Stomach (tissue), 9 donors: Measurements from ENCODE around the gene NRP2. TPM values are rescaled to one million over a fixed set of nuclear protein-coding genes. Genes with fewer than 3 reads are reported as not detected.
A peak's percentile ranks its signal among the peaks of the same experiment; 100 is the strongest.

Experiments
- DNase-seq, 2 donors: peaks; one replicate each; pipeline versions ENCODE4 v3.0.0 to v3.0.0-alpha.2; 2013 to 2019
- H3K27ac ChIP-seq, 5 donors: fragments of 200-600 bp in 4 of 5; sonication (generic) in 4 of 5; one replicate each; pipeline ENCODE4 v1.5.1; 2013 to 2019; ENCODE audit warnings: mild to moderate bottlenecking in 1 of 5, moderate library complexity in 1 of 5
- H3K27me3 ChIP-seq, 3 donors: fragments of 200-600 bp; sonication (generic); one replicate each; pipeline ENCODE4 v1.5.1; 2017 to 2019; ENCODE audit warnings: mixed run types in 1 of 3
- H3K36me3 ChIP-seq, 4 donors: fragments of 200-600 bp; sonication (generic); 1 replicate in 3 of 4; 2 replicates in 1 of 4; pipeline ENCODE4 v1.5.1; 2016 to 2019
- H3K4me1 ChIP-seq, 4 donors: fragments of 200-600 bp; sonication (generic); one replicate each; pipeline ENCODE4 v1.5.1; 2016 to 2019
- H3K4me3 ChIP-seq, 4 donors: fragments of 200-600 bp; sonication (generic) in 3 of 4; one replicate each; pipeline ENCODE4 v1.5.1; 2016 to 2019; ENCODE audit warnings: mild to moderate bottlenecking in 1 of 4
- H3K9me3 ChIP-seq, 4 donors: fragments of 200-600 bp; sonication (generic); one replicate each; pipeline ENCODE4 v1.5.1; 2016 to 2019
- CTCF ChIP-seq, 7 experiments: fragments of 450-650 bp in 4 of 7; fragments of 200-600 bp in 3 of 7; sonication (generic) in 3 of 7; IDR thresholded peaks; one replicate each; pipeline ENCODE4 v1.5.1; 2016 to 2019; ENCODE audit warnings: antibody characterized with exemption in 7 of 7, control low read depth in 2 of 7, mild to moderate bottlenecking in 1 of 7
- EP300 ChIP-seq: sonication (generic); formaldehyde crosslinking; IDR thresholded peaks from one replicate; pipeline ENCODE4 v1.6.1; 2017; ENCODE audit warnings: antibody characterized with exemption
- POLR2A ChIP-seq, 4 donors: fragments of 450-650 bp; IDR thresholded peaks; one replicate each; pipeline ENCODE4 v1.6.1; 2016; ENCODE audit warnings: antibody characterized with exemption in 4 of 4, control low read depth in 2 of 4, mild to moderate bottlenecking in 1 of 4, moderate library complexity in 1 of 4
- POLR2AphosphoS5 ChIP-seq, 3 donors: sonication (generic); formaldehyde crosslinking; IDR thresholded peaks; one replicate each; pipeline ENCODE4 v1.6.1; 2016; ENCODE audit warnings: antibody characterized with exemption in 3 of 3
- WGBS, 5 donors: extraction: QIAGEN DNeasy Blood & Tissue Kit in 3 of 5; methylation state at CpG; one replicate each; pipeline versions ENCODE4 v1.1.5 to v1.1.7; 2013 to 2018; 5-methylcytosine and 5-hydroxymethylcytosine counted together
- intact Hi-C: fragments of 100-400 bp; cut with DNase I; formaldehyde crosslinking; loops from one replicate; pipeline ENCODE4 v1.15.1; 2023; ENCODE audit warnings: low total_unique reads
- polyA plus RNA-seq, 3 donors: library from polyadenylated mRNA; stranded (reverse); fragments of 200-250 nt; gene quantifications; one replicate each; pipeline ENCODE4 v1.2.3, GENCODE V29; 2013
- total RNA-seq, 5 donors: library from RNA; depleted of rRNA; stranded (reverse); fragments of >200 nt; gene quantifications; one replicate each; pipeline versions ENCODE4 v1.1.0 to v1.2.3, GENCODE V29; 2014 to 2016
- donor health status: healthy with polysubstance abuse.
- donor health status: Bipolar disorder and iron deficiency.
- donor health status: healthy.

Gene NRP2
- total and polyA plus RNA-seq, 8 donors = 0.92 to 166 (median 31.6) TPM

GRCh38 chr2:205715831-205716525, 33.7 kb downstream of the NRP2 start:
- no peak overlapping the region for H3K4me3 ChIP-seq
- no peaks in the 10 kb centered on the region for H3K27me3 ChIP-seq
- no peaks in the 10 kb centered on the region for H3K9me3 ChIP-seq
- 72 to 85% (median 81%) methylated on average over 20 of the region's 20 CpGs for WGBS, 5 donors
- H3K27ac ChIP-seq = peak overlapping the region in 3 of 5 donors; percentile 21 to 87 (median 71)
- TF ChIP-seq POLR2AphosphoS5 (IDR thresholded peaks at IDR 0.05) (no peak), POLR2A (IDR thresholded peaks at IDR 0.05) (no peak), EP300 (no peak), CTCF (IDR thresholded peaks at IDR 0.05) (no peak)
- DNase-seq = no peak
- intact Hi-C loops = no loop called here
- peaks cover 5 to 90% (median 53%) of the 10 kb centered on the region in 4 donors for H3K4me1 ChIP-seq
- H3K36me3 ChIP-seq = no peaks in the 10 kb centered on the region

- 62 to 77% (median 70%) methylated on average over 10 of the region's 10 CpGs for WGBS, 5 donors
- Histone ChIP-seq H3K27ac (peak overlapping the region in 4 of 5 donors; percentile 13 to 87 (median 38)), H3K4me1 (peaks cover 6 to 87% (median 56%) of the 10 kb centered on the region in 4 donors), H3K27me3 (no peaks in the 10 kb centered on the region), H3K4me3 (no peak overlapping the region), H3K36me3 (peaks cover 0 to 10% (median 3%) of the 10 kb centered on the region in 4 donors), H3K9me3 (no peaks in the 10 kb centered on the region)
- intact Hi-C loops = no loop called here
- no peak for DNase-seq
- TF ChIP-seq POLR2A (IDR thresholded peaks at IDR 0.05) (no peak), POLR2AphosphoS5 (IDR thresholded peaks at IDR 0.05) (no peak), EP300 (no peak), CTCF (IDR thresholded peaks at IDR 0.05) (no peak)
Observed at GRCh38 chr2:205717175-205717846, 35.0 kb downstream of the NRP2 start.

GRCh38 chr2:205717999-205718398, 35.7 kb downstream of the NRP2 start:
- DNase-seq = no peak
- Histone ChIP-seq H3K36me3 (peaks cover 0 to 17% (median 10%) of the 10 kb centered on the region in 4 donors), H3K4me3 (no peak overlapping the region), H3K9me3 (no peaks in the 10 kb centered on the region), H3K27ac (peak overlapping the region in 3 of 5 donors; percentile 10 to 87 (median 59)), H3K27me3 (no peaks in the 10 kb centered on the region), H3K4me1 (peaks cover 6 to 80% (median 53%) of the 10 kb centered on the region in 4 donors)
- TF ChIP-seq POLR2A (IDR thresholded peaks at IDR 0.05) (no peak), EP300 (no peak), CTCF (IDR thresholded peaks at IDR 0.05) (no peak), POLR2AphosphoS5 (IDR thresholded peaks at IDR 0.05) (no peak)
- intact Hi-C loops = no loop called here
- WGBS, 5 donors = 80 to 89% (median 83%) methylated on average over 3 of the region's 3 CpGs

- Histone ChIP-seq H3K27me3 (no peaks in the 10 kb centered on the region), H3K4me3 (no peak overlapping the region), H3K4me1 (peaks cover 6 to 71% (median 39%) of the 10 kb centered on the region in 4 donors), H3K9me3 (no peaks in the 10 kb centered on the region), H3K27ac (peak overlapping the region in 4 of 5 donors; percentile 10 to 87 (median 49)), H3K36me3 (peaks cover 1 to 35% (median 25%) of the 10 kb centered on the region in 4 donors)
- TF ChIP-seq POLR2A (IDR thresholded peaks at IDR 0.05) = no peak
- TF ChIP-seq POLR2AphosphoS5 (IDR thresholded peaks at IDR 0.05) = no peak
- no peak for TF ChIP-seq CTCF (IDR thresholded peaks at IDR 0.05)
- no peak for TF ChIP-seq EP300
- no peak for DNase-seq
- whole genome bisulfite sequencing, 5 donors = 75 to 83% (median 76%) methylated on average over 4 of the region's 4 CpGs
- intact Hi-C loops = no loop called here
Observed at GRCh38 chr2:205719847-205720246, 37.5 kb downstream of the NRP2 start.
